Measurements from ENCODE around the gene TCFL5.

Gene TCFL5

DNA sequence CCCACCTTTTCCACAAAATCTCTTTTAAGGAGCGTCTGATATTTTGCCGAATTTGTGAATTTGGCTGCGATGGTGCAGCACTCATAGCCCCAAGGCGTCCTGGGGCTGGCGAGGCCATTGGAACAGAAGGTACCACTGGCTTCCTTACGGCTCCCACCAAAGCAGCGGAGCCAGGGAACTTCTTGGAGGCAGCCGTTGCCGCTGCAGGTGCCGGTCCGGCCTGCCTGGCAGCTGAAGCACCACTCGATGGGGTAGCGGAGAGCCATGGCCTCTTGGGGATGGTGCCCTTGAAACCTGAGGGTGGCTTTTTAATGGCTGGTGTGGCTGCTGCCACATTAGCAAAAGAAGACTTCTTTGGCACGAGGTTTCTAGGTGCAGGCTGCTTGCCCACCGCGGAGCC is 34.9 kb upstream of the TCFL5 start:
- no peak for DNase-seq (ENCODE audit: low read depth in 2 of 2)

DNA sequence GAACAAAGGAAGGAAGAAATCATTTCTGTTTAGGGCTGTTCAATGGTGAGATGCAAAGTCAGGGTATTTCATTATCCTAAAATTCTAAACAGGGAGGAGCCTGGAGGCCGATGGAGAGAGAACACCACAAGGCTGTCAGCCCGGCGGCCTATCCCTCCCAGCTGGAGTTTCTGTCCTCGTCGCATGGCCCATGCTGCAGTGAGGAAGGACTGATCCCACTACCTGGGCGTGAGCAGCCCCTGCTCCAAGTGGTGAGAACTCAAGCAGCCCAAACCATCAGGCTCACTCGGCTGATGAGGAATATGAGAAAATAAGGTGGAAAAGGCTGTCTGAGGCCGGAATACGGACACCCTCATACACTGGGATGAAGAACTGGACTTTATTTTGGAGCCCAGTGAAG is 33.9 kb upstream of the TCFL5 start:
- DNase-seq (ENCODE audit: low read depth in 2 of 2), result no peak

DNA sequence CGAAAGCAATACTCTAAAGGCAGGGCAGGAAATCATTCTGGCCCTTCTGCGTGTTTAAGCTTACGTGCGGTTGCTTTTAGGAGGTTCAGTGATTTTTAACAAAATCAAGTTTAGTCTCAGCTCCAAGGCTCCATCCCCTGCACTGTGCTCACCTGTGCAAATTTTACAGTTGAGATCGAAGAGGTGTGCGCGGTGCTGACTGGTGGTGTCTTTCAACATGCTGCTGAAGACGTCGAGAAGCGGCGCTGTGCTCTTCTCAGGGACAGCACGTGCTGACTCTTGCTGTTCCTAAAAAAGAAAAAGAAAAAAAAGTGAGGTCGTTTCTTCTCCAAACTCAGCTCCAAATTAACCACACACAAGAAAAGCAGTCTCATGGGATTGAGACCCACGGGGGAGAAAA is 32.6 kb upstream of the TCFL5 start:
- no peak for DNase-seq (ENCODE audit: low read depth in 2 of 2)

DNA sequence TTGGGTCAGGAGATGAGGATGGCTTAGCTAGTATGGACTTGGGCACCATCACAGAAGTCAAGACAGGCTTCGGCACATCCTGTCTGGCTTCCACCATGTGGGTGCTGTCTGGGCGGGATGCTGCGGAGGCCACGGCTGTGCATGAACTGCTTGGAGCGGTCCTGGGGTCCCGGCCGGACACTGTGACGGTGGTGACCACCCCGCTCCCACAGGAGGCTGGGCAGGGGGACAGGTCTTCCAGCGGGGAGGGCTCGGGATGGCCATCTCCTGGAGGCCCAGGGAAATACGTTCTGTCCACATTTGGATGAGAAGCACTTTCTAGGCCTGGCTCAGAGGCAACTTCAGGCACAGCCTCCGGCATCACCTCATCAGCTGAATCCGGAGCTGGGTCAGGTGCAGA is 32.1 kb upstream of the TCFL5 start:
- no peak for DNase-seq (ENCODE audit: low read depth in 2 of 2)

DNA sequence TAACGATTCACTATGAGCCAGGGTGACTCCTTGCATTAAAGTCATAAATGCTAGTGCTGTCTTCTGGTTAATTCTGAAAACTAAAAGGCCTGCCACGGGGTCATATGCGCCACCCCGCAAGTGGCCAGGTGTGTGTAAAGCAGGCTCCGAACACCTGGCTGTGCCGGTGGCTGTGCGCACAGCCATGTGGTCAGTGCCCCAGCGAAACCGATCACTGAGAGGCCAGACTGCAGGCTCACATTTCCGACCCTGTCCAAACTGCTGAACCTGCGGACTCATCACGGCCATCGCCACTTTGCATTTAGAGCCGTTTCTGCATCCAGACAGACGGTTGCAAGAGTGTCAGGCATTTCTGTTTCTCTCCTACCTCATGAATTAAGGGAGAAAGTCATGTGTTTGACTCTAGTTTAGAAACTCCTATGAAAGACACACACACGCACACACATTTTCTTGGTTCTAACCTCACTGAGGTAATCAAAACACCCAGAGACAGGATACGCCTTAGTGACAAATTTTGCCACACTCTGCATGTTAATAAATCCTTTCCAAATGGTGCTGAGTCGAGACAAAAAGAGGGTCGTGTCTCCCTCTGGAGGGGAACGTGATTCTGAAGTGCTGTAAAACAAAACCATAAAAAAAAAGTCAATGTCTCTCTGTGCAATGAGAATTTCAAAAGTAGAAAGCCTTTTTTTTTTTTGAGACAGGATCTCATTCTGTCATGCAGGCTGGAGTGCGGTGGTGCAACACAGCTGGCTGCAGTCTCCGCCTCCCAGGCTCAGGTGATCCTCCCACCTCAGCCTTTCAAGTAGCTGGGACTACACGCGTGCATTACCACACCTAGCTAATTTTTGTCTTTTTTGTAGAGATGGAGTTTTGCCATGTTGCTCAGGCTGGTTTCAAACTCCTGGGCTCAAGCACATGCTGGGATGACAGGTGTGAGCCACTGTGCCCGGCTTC is 31.0 kb upstream of the TCFL5 start:
- DNase-seq (ENCODE audit: low read depth in 2 of 2), result no peak

DNA sequence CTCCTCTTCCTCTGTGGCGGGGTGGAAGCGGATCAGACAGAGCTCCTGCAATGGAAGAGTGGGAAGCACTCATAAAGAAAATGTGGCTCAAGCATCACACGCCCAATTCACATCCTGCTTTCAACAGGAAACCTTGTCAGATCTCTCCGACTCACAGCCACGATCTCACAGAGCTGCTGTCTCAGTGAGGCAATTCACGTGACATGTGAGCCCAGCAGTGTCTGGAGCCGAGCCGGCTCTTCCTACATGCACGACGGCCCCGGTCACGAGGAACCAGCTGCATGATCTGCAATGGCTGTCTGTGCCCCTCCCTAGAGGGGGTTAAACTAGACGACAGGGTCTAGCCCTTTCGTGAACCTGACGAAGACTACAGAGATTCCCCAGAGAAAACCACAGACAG is 29.5 kb upstream of the TCFL5 start:
- DNase-seq (ENCODE audit: low read depth in 2 of 2), result no peak

GRCh38 chr20:62890444-62890843 is 28.8 kb upstream of the TCFL5 start:
- DNase-seq (ENCODE audit: low read depth in 2 of 2), result no peak

DNA sequence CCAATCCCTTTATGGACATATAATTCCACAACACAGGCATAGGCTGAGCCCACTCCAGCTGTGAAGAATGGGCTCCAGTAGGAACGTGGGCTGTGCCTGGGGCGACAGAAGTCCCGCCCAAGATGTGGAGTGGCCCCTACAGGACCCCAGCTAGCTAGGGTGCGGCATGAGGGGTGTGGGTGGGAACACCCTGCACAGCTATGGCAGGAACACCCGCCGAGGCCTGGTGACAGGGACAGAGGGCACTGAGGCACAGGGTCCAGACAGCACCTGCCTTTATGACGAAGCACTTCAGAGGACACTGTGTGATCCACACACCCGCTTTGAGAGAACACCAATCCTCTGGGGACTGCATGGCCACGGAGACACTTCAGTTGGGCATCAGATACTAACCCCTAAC is 28.2 kb upstream of the TCFL5 start:
- DNase-seq (ENCODE audit: low read depth in 2 of 2), result no peak

DNA sequence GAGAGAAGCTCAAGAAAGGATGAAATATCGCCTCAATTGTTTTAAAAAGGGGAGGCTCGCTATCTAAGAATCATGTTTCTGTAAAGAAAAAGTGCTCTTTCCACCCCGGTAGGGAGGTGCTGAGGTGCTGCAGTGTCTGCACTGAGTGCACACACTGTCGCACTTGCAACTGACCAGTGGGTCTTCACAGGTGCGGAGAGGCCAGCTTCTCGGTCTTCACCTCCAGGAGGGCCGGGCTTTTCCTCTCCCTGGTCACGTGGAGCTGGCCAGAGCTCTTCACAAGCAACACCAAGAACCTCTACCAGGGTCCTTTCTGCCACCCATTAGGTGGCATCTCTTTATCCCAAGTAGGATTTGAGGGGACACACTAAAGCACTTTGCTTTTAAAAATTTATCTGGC is 27.8 kb upstream of the TCFL5 start:
- DNase-seq (ENCODE audit: low read depth in 2 of 2), result no peak

DNA sequence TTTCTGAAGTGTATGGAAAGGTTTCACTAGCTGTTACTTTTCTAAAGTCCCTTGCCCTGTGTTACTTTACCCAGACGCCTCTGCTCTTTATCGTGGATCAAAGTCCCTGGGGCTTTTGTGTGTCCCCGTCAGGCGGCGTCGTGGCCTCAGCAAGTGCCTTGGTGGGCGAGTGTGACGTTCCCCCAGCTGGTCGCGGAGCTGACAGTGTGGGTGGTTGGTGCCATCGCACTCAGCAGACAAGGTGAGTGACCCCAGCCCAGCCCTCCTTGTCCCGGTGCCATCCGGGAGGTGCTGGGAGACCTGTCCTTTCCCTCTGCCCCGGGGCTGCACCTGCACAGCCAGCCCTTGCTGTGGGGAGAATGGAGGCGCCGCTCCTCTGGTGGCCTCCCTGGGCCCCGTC is 27.3 kb upstream of the TCFL5 start:
- DNase-seq (ENCODE audit: low read depth in 2 of 2), result no peak

DNA sequence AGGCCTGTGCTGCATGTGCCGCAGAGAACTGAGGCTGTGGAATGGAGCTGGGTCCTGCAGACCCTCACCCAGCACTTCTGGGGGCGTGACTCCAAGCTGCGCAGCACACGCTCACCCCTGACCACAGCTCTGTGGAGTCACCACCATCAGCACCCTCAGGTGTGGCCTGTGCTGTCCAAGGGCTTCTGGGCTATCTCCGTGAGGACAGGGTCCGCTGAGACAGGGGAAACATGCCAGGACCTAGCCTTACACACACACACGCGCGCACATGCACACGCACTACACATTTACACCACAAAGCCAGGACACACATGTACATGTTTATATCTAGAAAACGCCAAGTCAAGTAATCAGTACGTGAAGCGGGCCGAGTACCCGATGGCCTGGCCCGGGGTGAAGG is 26.8 kb upstream of the TCFL5 start:
- no peak for DNase-seq (ENCODE audit: low read depth in 2 of 2)

- no peak for DNase-seq (ENCODE audit: low read depth in 2 of 2)
Measured at GRCh38 chr20:62887860-62888239, 26.2 kb upstream of the TCFL5 start.

DNA sequence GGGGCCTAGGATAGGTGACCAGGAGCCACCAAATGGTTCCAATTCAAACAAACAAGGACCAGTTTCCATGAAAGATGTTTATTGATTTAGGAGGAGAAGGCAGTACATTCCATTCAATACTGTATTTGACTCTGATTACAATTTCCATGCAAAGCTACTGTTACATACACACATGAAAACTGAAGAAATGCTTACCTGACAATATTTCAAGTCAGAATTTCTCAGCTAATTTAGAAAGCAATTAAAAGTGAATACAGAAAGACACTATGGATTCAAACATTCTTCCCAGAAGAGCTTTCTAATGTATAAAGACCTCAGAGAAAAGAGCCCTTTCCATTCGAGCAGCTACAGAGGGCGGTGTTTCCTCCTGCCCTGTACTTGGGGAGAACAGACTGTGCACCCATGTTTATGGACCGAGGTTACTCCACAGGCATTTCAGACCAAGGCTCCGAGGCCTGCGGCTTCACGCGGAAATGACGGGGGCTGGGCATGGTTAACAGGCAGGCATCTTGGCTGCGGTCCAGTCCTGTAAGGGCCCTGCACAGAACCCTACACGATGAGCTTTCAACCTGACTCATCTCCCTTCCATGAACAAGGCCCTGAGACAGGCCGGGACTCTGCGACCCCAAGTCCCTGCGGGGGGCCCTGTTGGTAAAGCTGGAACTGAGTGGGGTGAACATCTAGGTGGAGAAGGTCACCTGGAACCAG is 25.7 kb upstream of the TCFL5 start:
- DNase-seq (ENCODE audit: low read depth in 2 of 2), result peak; percentile 75 to 78

- DNase-seq (ENCODE audit: low read depth in 2 of 2), result no peak
Measured at GRCh38 chr20:62886709-62887058, 25.1 kb upstream of the TCFL5 start.

DNA sequence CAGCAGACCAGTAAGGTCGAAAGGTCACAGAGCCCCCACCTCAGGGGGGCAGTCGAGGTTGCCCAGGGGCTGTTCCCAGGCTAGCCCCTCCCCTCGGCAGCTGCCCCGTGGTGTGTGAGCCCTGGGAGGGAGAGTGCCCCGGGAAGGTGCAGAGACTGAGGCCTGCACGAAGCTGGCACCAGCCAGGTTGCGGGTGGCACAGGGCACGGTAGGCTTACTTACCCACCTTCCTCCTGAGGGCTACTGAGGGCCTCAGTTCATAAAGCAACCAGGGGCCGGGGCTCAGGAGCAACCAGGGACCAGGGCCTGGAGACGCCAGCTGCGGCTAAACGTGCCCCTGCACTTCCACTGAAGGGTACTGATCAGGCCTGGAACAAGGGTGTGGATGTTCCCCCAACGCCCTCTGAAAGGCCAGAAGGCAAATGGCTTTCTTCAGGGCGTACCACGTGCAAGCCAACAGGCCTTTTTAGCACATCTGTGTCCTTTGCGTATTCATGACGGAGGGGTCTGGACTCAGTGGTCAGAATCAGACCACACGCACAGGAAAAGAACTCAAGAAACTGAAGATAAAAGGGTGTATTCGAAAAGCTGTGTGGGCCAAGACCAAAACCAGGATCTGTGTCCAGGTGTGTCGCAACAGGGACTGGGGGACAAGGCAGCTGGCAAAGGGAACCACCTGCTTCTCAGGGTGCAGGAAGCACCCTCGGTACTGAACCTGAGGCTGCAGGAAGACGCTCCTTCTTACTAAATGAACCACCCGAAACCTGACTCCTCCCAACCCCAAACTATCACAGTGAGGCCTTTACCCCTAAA is 24.5 kb upstream of the TCFL5 start:
- DNase-seq (ENCODE audit: low read depth in 2 of 2), result no peak

DNA sequence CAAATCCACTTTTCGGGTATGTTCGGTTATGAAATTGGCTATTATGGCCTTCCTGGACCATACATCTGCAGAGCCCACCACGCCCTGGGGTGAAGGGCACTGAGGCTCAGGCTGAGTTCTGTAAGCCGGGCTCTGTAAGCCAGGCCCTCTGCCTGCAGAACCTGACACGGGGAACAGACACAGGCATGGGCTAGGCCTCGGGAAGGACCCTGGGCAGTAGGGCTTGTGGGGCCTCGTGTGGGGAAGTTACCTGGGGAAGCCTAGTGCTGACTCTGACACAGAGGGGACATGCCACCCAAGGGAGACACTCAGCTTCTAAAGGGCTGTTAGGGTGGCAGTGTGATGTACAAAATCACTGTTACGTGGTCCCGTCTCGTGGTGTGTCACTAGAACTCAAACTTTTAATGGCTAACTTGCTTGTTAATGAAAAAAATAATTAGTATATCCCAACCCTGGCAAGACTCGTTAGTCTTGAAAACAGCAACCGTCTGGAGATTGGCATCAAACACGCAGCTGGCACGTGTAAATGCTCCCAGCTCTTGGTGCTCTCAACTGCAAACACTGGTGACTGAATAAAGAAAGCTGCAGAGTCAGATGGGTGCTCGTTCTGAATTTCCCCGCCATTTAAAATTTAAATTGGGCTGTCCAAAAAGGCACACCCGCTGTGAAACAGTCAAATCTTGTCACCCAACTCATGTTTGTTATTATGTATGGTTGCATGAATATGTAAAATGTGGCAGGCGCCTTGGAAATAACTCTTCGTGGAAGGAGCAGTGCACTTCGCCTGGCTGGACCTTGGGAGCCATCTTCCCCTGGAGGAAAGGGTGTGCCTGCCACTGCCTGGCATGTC is 23.6 kb upstream of the TCFL5 start:
- DNase-seq (ENCODE audit: low read depth in 2 of 2), result no peak

GRCh38 chr20:62884556-62884955 is 22.9 kb upstream of the TCFL5 start:
- DNase-seq (ENCODE audit: low read depth in 2 of 2), result no peak

GRCh38 chr20:62882426-62882825 is 20.8 kb upstream of the TCFL5 start:
- DNase-seq (ENCODE audit: low read depth in 2 of 2), result no peak

DNA sequence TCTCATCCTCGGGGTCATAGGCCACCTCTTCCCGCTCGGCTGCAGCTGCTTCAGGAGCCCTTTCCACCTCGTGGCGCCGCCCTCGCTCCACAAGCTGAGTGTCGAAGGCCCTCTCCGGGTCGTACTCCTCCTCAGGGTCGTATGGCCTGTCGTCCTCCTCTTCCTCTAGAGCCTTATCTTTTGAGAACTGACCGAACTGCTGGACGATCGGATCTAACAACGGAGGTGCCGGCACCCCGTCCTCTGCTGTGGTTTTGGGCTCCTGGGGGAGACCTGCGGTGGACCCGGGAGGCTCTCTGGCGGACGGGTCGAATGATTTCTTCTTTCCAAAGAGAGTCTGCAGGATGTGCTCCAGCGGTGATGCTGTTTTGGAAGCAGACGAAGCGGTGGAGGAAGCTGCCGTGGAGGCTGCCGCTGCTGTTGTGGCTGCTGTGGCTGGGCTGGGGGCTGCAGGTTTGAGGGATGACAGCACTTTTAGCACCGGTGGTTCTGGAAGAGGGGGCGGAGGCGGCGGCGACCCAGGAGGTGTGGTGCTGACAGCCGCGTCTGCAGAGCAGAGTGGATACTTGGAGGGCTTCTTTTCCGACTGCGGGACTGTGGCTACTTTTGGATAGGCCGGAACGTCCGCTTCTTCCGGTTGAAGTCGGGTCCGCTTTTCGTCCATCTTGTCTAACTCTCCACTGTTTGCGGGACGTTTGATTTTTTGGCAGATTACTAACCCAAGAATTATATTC is 20.2 kb upstream of the TCFL5 start:
- DNase-seq (ENCODE audit: low read depth in 2 of 2), result no peak

DNA sequence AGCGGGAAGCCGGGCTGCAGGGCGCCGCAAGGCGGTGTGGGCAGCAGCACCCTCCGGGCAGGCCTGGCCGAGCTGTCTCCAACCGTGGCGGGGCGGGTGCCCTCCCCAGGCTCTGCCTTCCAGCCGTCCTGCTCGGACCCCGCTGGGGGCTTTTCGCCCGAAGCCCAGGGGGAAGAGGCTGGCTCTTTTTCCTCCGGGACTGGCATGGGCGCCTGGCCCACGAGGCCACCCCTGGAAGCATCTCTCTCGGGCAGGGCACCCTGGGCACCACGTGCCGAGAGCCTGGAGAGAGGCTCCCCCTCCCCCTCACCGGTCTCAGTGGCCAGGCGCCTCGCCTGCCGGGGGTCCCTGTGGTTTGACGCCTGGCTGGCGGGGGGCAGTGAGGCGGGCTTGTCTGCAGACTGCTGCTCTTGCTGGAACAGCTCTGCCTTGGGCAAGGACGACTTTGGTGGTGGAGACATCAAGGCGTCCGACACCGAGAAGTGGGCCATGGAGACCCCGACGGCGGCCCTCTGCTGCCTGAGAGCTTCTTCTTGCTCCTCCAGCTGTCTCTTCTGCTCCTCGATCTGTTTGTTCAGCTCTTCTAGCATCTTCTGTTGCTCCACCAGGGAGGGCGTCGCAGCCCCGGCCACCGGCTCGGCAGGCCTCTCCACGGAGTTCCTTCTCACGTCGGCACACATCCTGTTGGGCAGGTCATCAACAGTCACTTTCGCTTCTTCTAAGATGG is 19.5 kb upstream of the TCFL5 start:
- DNase-seq (ENCODE audit: low read depth in 2 of 2), result no peak
